Muscle of arm (tissue), 14 donors: Measurements from ENCODE around the gene DIP2B. TPM values are rescaled to one million over a fixed set of nuclear protein-coding genes. Genes with fewer than 3 reads are reported as not detected.
"Not testable (repeated sequence)": the region's sequence is repeated elsewhere in the genome, so short reads cannot be mapped to it uniquely, and the experiment has no call there.

ENCODE experiments used
- DNase-seq: peaks from one replicate; pipeline ENCODE4 v3.0.0-alpha.2; 2013
- long read RNA-seq, 11 donors: transcript quantifications; one replicate each; lab custom pipeline, GENCODE V29; 2026
- polyA plus RNA-seq, 12 donors: library from polyadenylated mRNA; unstranded; fragments of 120-200 nt; gene quantifications; one replicate each; pipeline ENCODE4 v1.2.1, GENCODE V29; 2013; ENCODE audit not compliant: insufficient read length in 12 of 12

The DIP2B gene
- 10 to 100 TPM in 11 of 12 donors, not detected in 1; 15.2 to 25.8 (median 21.5) TPM for polyA plus RNA-seq
- long read RNA-seq, donor 1, partial matches to known transcripts, result 15 of 15 reads
- long read RNA-seq, donor 1, other reads (novel, unspliced or antisense), result 0 of 15 reads
- long read RNA-seq, donor 2, full-length matches to known transcripts, result 2 of 9 reads
- long read RNA-seq, donor 2, partial matches to known transcripts, result 7 of 9 reads
- long read RNA-seq, donor 2, other reads (novel, unspliced or antisense), result 0 of 9 reads
- long read RNA-seq, donor 3, result 0 reads
- long read RNA-seq, donor 4, result 0 reads
- long read RNA-seq, donor 5, result 0 reads
- long read RNA-seq, donor 6, result 0 reads
- long read RNA-seq, donor 7, full-length matches to known transcripts, result 3 of 12 reads
- long read RNA-seq, donor 7, partial matches to known transcripts, result 9 of 12 reads
- long read RNA-seq, donor 7, other reads (novel, unspliced or antisense), result 0 of 12 reads
- long read RNA-seq, donor 8, full-length matches to known transcripts, result 2 of 11 reads
- long read RNA-seq, donor 8, partial matches to known transcripts, result 9 of 11 reads
- long read RNA-seq, donor 8, other reads (novel, unspliced or antisense), result 0 of 11 reads
- long read RNA-seq, donor 9, result 0 reads
- long read RNA-seq, donor 10, partial matches to known transcripts, result 0 of 2 reads
- long read RNA-seq, donor 10, other reads (novel, unspliced or antisense), result 0 of 2 reads
- long read RNA-seq, donor 11, result 0 reads

GRCh38 chr12:50504798-50505674 is at the start of gene DIP2B:
TSS of gene DIP2B (plus strand) at chr12:50504985. CDS start at chr12:50505141, 156 bp downstream.
- peak; percentile 93 for DNase-seq

GRCh38 chr12:50458606-50459005 is 46.2 kb upstream of the DIP2B start:
- DNase-seq, result no peak

- no peak for DNase-seq
Measured at GRCh38 chr12:50467439-50467838, 37.3 kb upstream of the DIP2B start.

- DNase-seq, result no peak
Measured at GRCh38 chr12:50477241-50477832, 27.4 kb upstream of the DIP2B start.

- DNase-seq, result no peak
Measured at GRCh38 chr12:50482571-50482970, 22.2 kb upstream of the DIP2B start.

- no peak for DNase-seq
Measured at GRCh38 chr12:50483488-50483887, 21.3 kb upstream of the DIP2B start.

GRCh38 chr12:50488801-50489200 is 16.0 kb upstream of the DIP2B start:
- DNase-seq, result no peak

- not testable (repeated sequence) for DNase-seq
Measured at GRCh38 chr12:50498119-50498518, 6.7 kb upstream of the DIP2B start.

- DNase-seq, result peak; percentile 20
Measured at GRCh38 chr12:50505675-50506530, 1.1 kb downstream of the DIP2B start.

GRCh38 chr12:50506753-50507473 is 2.1 kb downstream of the DIP2B start:
- DNase-seq, result no peak

- DNase-seq, result no peak
Measured at GRCh38 chr12:50507474-50507838, 2.7 kb downstream of the DIP2B start.

GRCh38 chr12:50507930-50508329 is 3.1 kb downstream of the DIP2B start:
- no peak for DNase-seq

- DNase-seq, result no peak
Measured at GRCh38 chr12:50508414-50508813, 3.6 kb downstream of the DIP2B start.

- no peak for DNase-seq
Measured at GRCh38 chr12:50508970-50509663, 4.3 kb downstream of the DIP2B start.

GRCh38 chr12:50514526-50515276 is 9.9 kb downstream of the DIP2B start:
- no peak for DNase-seq

- DNase-seq, result no peak
Measured at GRCh38 chr12:50515587-50515986, 10.8 kb downstream of the DIP2B start.

GRCh38 chr12:50517421-50518048 is 12.8 kb downstream of the DIP2B start:
- no peak for DNase-seq

- DNase-seq, result no peak
Measured at GRCh38 chr12:50518090-50518489, 13.3 kb downstream of the DIP2B start.
